ENCODE measurements around the gene SUPT20HL2.

DNA sequence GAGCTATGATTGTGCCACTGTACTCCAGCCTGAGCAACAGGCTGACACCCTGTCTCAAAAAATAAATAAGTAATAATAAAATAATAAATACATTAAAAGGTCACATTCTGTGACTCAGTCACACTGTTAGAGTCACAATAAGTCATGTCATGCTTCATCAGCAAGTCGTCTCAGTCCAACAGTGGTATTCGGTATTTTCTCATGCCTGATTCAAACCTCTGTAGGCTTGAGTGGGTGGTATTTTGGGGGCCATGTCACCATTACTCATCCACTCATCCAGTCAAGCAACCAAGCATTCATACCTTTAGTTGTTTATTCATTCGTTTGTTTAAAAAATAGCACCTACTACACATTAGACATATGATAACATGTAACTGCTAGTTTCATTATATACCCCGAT is 46.9 kb downstream of the SUPT20HL2 start:
- TF ChIP-seq, protein P1, sequence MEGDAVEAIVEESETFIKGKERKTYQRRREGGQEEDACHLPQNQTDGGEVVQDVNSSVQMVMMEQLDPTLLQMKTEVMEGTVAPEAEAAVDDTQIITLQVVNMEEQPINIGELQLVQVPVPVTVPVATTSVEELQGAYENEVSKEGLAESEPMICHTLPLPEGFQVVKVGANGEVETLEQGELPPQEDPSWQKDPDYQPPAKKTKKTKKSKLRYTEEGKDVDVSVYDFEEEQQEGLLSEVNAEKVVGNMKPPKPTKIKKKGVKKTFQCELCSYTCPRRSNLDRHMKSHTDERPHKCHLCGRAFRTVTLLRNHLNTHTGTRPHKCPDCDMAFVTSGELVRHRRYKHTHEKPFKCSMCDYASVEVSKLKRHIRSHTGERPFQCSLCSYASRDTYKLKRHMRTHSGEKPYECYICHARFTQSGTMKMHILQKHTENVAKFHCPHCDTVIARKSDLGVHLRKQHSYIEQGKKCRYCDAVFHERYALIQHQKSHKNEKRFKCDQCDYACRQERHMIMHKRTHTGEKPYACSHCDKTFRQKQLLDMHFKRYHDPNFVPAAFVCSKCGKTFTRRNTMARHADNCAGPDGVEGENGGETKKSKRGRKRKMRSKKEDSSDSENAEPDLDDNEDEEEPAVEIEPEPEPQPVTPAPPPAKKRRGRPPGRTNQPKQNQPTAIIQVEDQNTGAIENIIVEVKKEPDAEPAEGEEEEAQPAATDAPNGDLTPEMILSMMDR (IDR thresholded peaks at IDR 0.05) = no peak
- TF ChIP-seq EZH2 (IDR thresholded peaks at IDR 0.05; ENCODE audit: borderline replicate concordance, insufficient read depth, low read depth, low read length, poor library complexity, severe bottlenecking) = no peak
